Panc1 (cell line): ENCODE measurements around the gene HMGCS2. TPM values are rescaled to one million over a fixed set of nuclear protein-coding genes. Genes with fewer than 3 reads are reported as not detected.

ENCODE experiments used
- ATAC-seq: fragments of 200-7000 bp; cut with Tn5 transposase; 2 replicates; pipeline ENCODE4 v1.9.1; 2020; ENCODE audit warnings: mild to moderate bottlenecking, moderate library complexity
- BruUV-seq: library from RNA; stranded (reverse); fragments of 400-500 nt; replicated peaks from 2 replicates; lab custom pipeline; 2021; lab: Mats Ljungman, UMichigan
- CTCF ChIA-PET: fragments of 300-600 bp; sonication (Branson Sonifier 250); formaldehyde crosslinking; loops from one replicate; lab custom pipeline; 2022; ENCODE audit warnings: antibody characterized with exemption; lab: Charles Lee
- POLR2A ChIA-PET: fragments of 300-600 bp; sonication (Branson Sonifier 250); formaldehyde crosslinking; loops from one replicate; lab custom pipeline; 2022; ENCODE audit warnings: antibody characterized with exemption; lab: Charles Lee
- DNase-seq: peaks from one replicate; pipeline ENCODE4 v3.0.0-alpha.2; 2010; ENCODE audit warnings: low read depth, low spot score
- H3K27ac ChIP-seq: 2 replicates; pipeline ENCODE4 v1.5.1; 2011; ENCODE audit warnings: mild to moderate bottlenecking, low read length, inconsistent platforms
- H3K27me3 ChIP-seq: fragments of 200-500 bp; sonication (Bioruptor generic); 2 replicates; pipeline ENCODE4 v1.6.0; 2014; ENCODE audit warnings: low read length, inconsistent platforms; ENCODE audit not compliant: control insufficient read depth, insufficient read depth
- H3K36me3 ChIP-seq: fragments of 200-500 bp; sonication (Bioruptor generic); 2 replicates; pipeline ENCODE4 v1.5.1; 2014; ENCODE audit warnings: inconsistent platforms, mild to moderate bottlenecking, low read length, moderate library complexity; ENCODE audit not compliant: control insufficient read depth, insufficient read depth
- H3K4me1 ChIP-seq: 2 replicates; pipeline ENCODE4 v1.5.1; 2011; ENCODE audit warnings: inconsistent platforms, mild to moderate bottlenecking, low read length, moderate library complexity; ENCODE audit not compliant: control insufficient read depth, insufficient read depth
- H3K4me3 ChIP-seq, 2 experiments: 2 replicates each; pipeline ENCODE4 v1.5.1; 2011 to 2012; ENCODE audit warnings: low read depth in 2 of 2, low read length in 2 of 2, mild to moderate bottlenecking in 2 of 2, inconsistent platforms in 1 of 2, moderate library complexity in 1 of 2
- H3K9me3 ChIP-seq: fragments of 200-500 bp; sonication (Bioruptor generic); 2 replicates; pipeline ENCODE4 v1.5.1; 2014; ENCODE audit warnings: low read depth, mild to moderate bottlenecking, inconsistent platforms, low read length, moderate library complexity; ENCODE audit not compliant: control insufficient read depth, insufficient read depth
- POLR2AphosphoS5 ChIP-seq: IDR thresholded peaks from 2 replicates; pipeline ENCODE4 v1.6.1; 2012; ENCODE audit warnings: mild to moderate bottlenecking, low read depth, low read length, moderate library complexity
- SIN3A ChIP-seq: IDR thresholded peaks from 2 replicates; pipeline ENCODE4 v1.6.1; 2012; ENCODE audit warnings: low read depth, mild to moderate bottlenecking, low read length, moderate library complexity, borderline replicate concordance; ENCODE audit not compliant: insufficient read depth
- TCF7L2 ChIP-seq: IDR thresholded peaks from 2 replicates; pipeline ENCODE4 v1.6.1; 2011; ENCODE audit warnings: mild to moderate bottlenecking, low read depth, low read length, inconsistent platforms
- in situ Hi-C: cut with HindIII; loops from 2 replicates; pipeline ENCODE4 v1.10.0; 2016; ENCODE audit warnings: low sequenced_read_pairs, low pct_unique_long_range_greater_than_20kb
- intact Hi-C: fragments of 100-400 bp; cut with micrococcal nuclease; formaldehyde crosslinking; loops from one replicate; pipeline ENCODE4 v1.10.0; 2022; ENCODE audit not compliant: unreplicated experiment
- total RNA-seq: library from RNA; stranded (reverse); gene quantifications from one replicate; pipeline ENCODE4 v1.2.1, GENCODE V29; 2021; ENCODE audit not compliant: unreplicated experiment
- TF ChIP-seq, protein P1 (sequence below), 2 experiments: IDR thresholded peaks; 2 replicates each; pipeline ENCODE4 v1.6.1; 2011 to 2012; ENCODE audit warnings: low read depth in 2 of 2, control low read depth in 1 of 2, low read length in 1 of 2, mild to moderate bottlenecking in 1 of 2, moderate library complexity in 1 of 2; ENCODE audit not compliant: insufficient read depth in 1 of 2
- TF ChIP-seq, protein P2 (sequence below): fragments of 450-650 bp; IDR thresholded peaks from 2 replicates; pipeline ENCODE4 v1.5.1; 2017; ENCODE audit warnings: mild to moderate bottlenecking

HMGCS2 gene
- total RNA-seq, 1 experiment from 2014 or later: 0.33 TPM

DNA sequence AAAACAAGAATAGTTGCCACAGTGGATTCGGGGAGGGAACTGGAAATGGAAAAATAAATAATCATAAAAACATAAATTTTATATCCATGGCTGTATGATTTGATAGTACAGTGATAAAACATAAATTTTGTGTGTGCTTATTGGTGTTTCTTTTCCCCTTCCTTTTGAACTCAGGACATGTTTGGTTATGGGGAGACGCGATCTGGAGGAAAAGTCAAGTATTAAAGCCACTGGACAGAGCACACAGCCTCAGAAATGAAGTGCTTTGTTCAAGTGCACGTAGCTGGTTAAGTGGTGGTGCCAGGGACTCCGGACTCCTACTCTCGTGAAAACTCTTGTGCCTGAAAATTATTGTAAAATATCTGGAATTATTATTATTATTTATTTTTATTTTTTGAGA lies 9.7 kb upstream of the HMGCS2 start:
- ChIA-PET CTCF (no interaction called here), POLR2A (no interaction called here)
- BruUV-seq: no TSS peak
- no peaks in the 10 kb centered on the region for H3K9me3 ChIP-seq
- H3K36me3 ChIP-seq: no peaks in the 10 kb centered on the region
- 0 out of 2 replicates have a peak, but pooled peaks cover 9% of the 10 kb centered on the region for H3K4me1 ChIP-seq
- H3K27me3 ChIP-seq: peaks cover 19% of the 10 kb centered on the region
- H3K4me3 ChIP-seq: no peak overlapping the region
- no peak for ATAC-seq
- DNase-seq: no peak
- in situ Hi-C loops (no loop called here), intact Hi-C loops (no loop called here)
- H3K27ac ChIP-seq: no peak overlapping the region
- TF ChIP-seq SIN3A: no peak
- TF ChIP-seq, protein P1, sequence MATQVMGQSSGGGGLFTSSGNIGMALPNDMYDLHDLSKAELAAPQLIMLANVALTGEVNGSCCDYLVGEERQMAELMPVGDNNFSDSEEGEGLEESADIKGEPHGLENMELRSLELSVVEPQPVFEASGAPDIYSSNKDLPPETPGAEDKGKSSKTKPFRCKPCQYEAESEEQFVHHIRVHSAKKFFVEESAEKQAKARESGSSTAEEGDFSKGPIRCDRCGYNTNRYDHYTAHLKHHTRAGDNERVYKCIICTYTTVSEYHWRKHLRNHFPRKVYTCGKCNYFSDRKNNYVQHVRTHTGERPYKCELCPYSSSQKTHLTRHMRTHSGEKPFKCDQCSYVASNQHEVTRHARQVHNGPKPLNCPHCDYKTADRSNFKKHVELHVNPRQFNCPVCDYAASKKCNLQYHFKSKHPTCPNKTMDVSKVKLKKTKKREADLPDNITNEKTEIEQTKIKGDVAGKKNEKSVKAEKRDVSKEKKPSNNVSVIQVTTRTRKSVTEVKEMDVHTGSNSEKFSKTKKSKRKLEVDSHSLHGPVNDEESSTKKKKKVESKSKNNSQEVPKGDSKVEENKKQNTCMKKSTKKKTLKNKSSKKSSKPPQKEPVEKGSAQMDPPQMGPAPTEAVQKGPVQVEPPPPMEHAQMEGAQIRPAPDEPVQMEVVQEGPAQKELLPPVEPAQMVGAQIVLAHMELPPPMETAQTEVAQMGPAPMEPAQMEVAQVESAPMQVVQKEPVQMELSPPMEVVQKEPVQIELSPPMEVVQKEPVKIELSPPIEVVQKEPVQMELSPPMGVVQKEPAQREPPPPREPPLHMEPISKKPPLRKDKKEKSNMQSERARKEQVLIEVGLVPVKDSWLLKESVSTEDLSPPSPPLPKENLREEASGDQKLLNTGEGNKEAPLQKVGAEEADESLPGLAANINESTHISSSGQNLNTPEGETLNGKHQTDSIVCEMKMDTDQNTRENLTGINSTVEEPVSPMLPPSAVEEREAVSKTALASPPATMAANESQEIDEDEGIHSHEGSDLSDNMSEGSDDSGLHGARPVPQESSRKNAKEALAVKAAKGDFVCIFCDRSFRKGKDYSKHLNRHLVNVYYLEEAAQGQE (IDR thresholded peaks at IDR 0.05; ENCODE audit: insufficient read depth in 1 of 2, low read depth in 2 of 2, low read length in 1 of 2): no peak
- TF ChIP-seq TCF7L2: no peak
- TF ChIP-seq POLR2AphosphoS5: no peak
- TF ChIP-seq, protein P2, sequence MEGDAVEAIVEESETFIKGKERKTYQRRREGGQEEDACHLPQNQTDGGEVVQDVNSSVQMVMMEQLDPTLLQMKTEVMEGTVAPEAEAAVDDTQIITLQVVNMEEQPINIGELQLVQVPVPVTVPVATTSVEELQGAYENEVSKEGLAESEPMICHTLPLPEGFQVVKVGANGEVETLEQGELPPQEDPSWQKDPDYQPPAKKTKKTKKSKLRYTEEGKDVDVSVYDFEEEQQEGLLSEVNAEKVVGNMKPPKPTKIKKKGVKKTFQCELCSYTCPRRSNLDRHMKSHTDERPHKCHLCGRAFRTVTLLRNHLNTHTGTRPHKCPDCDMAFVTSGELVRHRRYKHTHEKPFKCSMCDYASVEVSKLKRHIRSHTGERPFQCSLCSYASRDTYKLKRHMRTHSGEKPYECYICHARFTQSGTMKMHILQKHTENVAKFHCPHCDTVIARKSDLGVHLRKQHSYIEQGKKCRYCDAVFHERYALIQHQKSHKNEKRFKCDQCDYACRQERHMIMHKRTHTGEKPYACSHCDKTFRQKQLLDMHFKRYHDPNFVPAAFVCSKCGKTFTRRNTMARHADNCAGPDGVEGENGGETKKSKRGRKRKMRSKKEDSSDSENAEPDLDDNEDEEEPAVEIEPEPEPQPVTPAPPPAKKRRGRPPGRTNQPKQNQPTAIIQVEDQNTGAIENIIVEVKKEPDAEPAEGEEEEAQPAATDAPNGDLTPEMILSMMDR: no peak

DNA sequence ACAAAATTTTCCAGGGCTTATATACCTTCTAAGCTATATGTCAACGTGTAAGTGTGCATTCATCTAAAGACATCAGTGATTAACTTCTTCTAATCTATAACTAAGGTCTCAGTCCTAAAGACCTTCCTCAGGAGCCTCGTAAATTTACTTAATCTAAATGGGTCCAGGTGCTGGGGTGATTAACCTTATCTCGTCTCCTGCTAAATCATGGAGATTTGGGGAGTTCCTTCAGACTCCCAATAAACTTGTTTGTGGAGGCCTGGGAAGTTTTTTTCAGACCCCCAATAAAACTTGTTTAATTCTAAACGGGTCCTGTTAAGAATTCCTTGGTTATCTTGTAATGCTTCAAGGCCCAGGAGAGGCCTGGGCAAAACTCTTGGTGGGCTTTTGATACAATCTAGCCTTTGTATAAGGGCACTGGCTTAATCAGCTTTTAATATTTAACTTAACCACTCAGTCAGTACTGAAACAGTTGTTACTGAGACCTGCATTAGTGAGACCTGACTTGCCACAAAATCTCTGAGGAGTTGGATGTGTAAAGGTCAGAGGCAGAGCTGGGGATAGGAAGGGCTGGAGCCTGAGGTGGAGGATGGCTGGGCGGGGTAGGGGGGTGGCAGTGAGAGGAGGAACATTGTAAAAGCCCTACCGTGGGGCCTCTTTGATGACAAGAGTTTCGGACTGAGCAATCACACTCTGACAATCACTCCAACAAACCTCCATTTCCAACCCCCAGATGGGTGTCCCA lies 6.2 kb upstream of the HMGCS2 start:
- intact Hi-C loops: no loop called here
- BruUV-seq: no TSS peak
- POLR2A ChIA-PET: no interaction called here

DNA sequence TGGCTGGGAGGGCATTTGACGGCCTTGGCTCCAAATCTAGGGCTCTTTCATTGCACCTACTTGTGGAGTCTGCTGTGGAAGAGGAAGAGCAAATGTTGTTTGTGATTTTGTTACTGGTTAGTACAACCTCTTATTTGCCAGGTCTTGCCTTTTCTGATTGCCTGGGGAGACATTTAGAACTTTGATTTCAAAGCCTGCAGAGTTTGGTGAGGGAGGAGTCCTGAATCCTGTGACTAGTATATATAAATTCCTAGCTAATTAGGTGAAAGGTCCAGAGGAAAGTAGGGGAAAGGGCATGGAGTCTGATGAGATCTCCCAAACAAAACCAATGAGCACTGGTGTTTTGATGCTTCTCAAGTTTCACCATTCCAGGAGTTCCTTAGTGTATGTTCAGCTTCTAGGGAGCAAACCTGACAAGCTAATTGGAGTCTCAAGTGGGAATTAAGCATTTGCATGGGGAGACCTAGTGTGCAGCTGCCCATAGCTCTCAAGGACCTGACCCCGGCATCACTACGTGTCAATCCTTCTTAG lies 5.1 kb upstream of the HMGCS2 start:
- ChIA-PET POLR2A (no interaction called here), CTCF (no interaction called here)
- no peaks in the 10 kb centered on the region for H3K9me3 ChIP-seq
- DNase-seq (no peak), ATAC-seq (no peak; the same call in 1 of the 2 replicates)
- TF ChIP-seq, protein P2: no peak
- no peak for TF ChIP-seq POLR2AphosphoS5
- TF ChIP-seq, protein P1 (IDR thresholded peaks at IDR 0.05; ENCODE audit: insufficient read depth in 1 of 2, low read depth in 2 of 2, low read length in 1 of 2): no peak
- intact Hi-C loops: no loop called here
- no peaks in the 10 kb centered on the region for H3K4me1 ChIP-seq
- no TSS peak for BruUV-seq
- H3K36me3 ChIP-seq: no peaks in the 10 kb centered on the region
- in situ Hi-C loops: no loop called here
- H3K27me3 ChIP-seq: peaks cover 31% of the 10 kb centered on the region
- no peak overlapping the region for H3K4me3 ChIP-seq
- H3K27ac ChIP-seq: no peak overlapping the region

More for the DNA sequence above, 6.2 kb upstream of the HMGCS2 start:
- H3K4me3 ChIP-seq: no peak overlapping the region
- H3K36me3 ChIP-seq: no peaks in the 10 kb centered on the region
- TF ChIP-seq POLR2AphosphoS5: no peak
- in situ Hi-C loops: no loop called here
- no peak for DNase-seq
- 0 out of 2 replicates have a peak, but pooled peaks cover 5% of the 10 kb centered on the region for H3K4me1 ChIP-seq
- H3K27ac ChIP-seq: no peak overlapping the region
- H3K27me3 ChIP-seq: peaks cover 29% of the 10 kb centered on the region
- ATAC-seq: no peak
- CTCF ChIA-PET: no interaction called here
- H3K9me3 ChIP-seq: no peaks in the 10 kb centered on the region
